DND-41 (cell line): ENCODE measurements around the gene CFAP251.

Experiments
- ATAC-seq: fragments of 200-7000 bp; cut with Tn5 transposase; 3 replicates; pipeline ENCODE4 v1.9.1; 2021; ENCODE audit warnings: low read depth; ENCODE audit not compliant: insufficient read depth
- DNase-seq: peaks from one replicate; pipeline ENCODE4 v3.0.0-alpha.2; 2020
- H2AFZ ChIP-seq: 2 replicates; pipeline ENCODE4 v1.6.0; 2012; ENCODE audit warnings: low read depth, low read length
- H3K27ac ChIP-seq: 2 replicates; pipeline ENCODE4 v1.5.1; 2012; ENCODE audit warnings: low read length, inconsistent platforms
- H3K27me3 ChIP-seq: fragments of 200-600 bp; sonication (generic); 2 replicates; pipeline ENCODE4 v1.6.0; 2012; ENCODE audit warnings: low read length, mild to moderate bottlenecking, inconsistent platforms; ENCODE audit not compliant: insufficient read depth, poor library complexity
- H3K36me3 ChIP-seq: 2 replicates; pipeline ENCODE4 v1.5.1; 2012; ENCODE audit warnings: low read length, inconsistent platforms; ENCODE audit not compliant: insufficient read depth
- H3K4me1 ChIP-seq: 2 replicates; pipeline ENCODE4 v1.5.1; 2012; ENCODE audit warnings: mild to moderate bottlenecking, low read length; ENCODE audit not compliant: insufficient read depth
- H3K4me2 ChIP-seq: 2 replicates; pipeline ENCODE4 v1.6.0; 2012; ENCODE audit warnings: mild to moderate bottlenecking, moderate library complexity, low read length, inconsistent platforms; ENCODE audit not compliant: insufficient read depth
- H3K4me3 ChIP-seq, 2 experiments: fragments of 200-600 bp in 1 of 2; shearing (Covaris generic) in 1 of 2; 2 replicates each; pipeline ENCODE4 v1.5.1; 2012 to 2016; ENCODE audit warnings: inconsistent platforms in 2 of 2, low read length in 2 of 2, mild to moderate bottlenecking in 2 of 2, low read depth in 1 of 2, moderate library complexity in 1 of 2
- H3K79me2 ChIP-seq: 2 replicates; pipeline ENCODE4 v1.6.0; 2012; ENCODE audit warnings: low read length, inconsistent platforms; ENCODE audit not compliant: insufficient read depth
- H3K9ac ChIP-seq: 2 replicates; pipeline ENCODE4 v1.6.0; 2012; ENCODE audit warnings: low read depth, mild to moderate bottlenecking, inconsistent platforms, low read length, moderate library complexity
- H3K9me3 ChIP-seq: 2 replicates; pipeline ENCODE4 v1.5.1; 2012; ENCODE audit warnings: low read length, moderate library complexity, mild to moderate bottlenecking, inconsistent platforms; ENCODE audit not compliant: insufficient read depth, severe bottlenecking
- H4K20me1 ChIP-seq: 2 replicates; pipeline ENCODE4 v1.6.0; 2012; ENCODE audit warnings: low read length; ENCODE audit not compliant: insufficient read depth
- CTCF ChIP-seq: IDR thresholded peaks from 2 replicates; pipeline ENCODE4 v1.5.1; 2012; ENCODE audit warnings: borderline replicate concordance, low read length, moderate library complexity, mild to moderate bottlenecking; ENCODE audit not compliant: poor library complexity, severe bottlenecking; ENCODE audit errors: extremely low read depth
- EZH2 ChIP-seq: IDR thresholded peaks from 3 replicates; pipeline ENCODE4 v1.6.1; 2012; ENCODE audit warnings: borderline replicate concordance, low read depth, mild to moderate bottlenecking, moderate library complexity, low read length, inconsistent platforms; ENCODE audit not compliant: severe bottlenecking

The CFAP251 gene

GRCh38 chr12:121981456-121981855 lies 63.1 kb downstream of the CFAP251 start:
- no peaks in the 10 kb centered on the region for H3K36me3 ChIP-seq
- H2AFZ ChIP-seq = no peak overlapping the region
- H3K4me1 ChIP-seq = peaks cover 11% of the 10 kb centered on the region
- DNase-seq (no peak), ATAC-seq (no peak)
- H3K9ac ChIP-seq = no peak overlapping the region
- H3K79me2 ChIP-seq = no peaks in the 10 kb centered on the region
- no peak overlapping the region for H3K4me3 ChIP-seq
- no peak overlapping the region for H3K27ac ChIP-seq
- TF ChIP-seq EZH2 (no peak), CTCF (no peak)
- H3K9me3 ChIP-seq = no peaks in the 10 kb centered on the region
- H3K4me2 ChIP-seq = no peak overlapping the region
- H3K27me3 ChIP-seq = no peaks in the 10 kb centered on the region
- H4K20me1 ChIP-seq = no peaks in the 10 kb centered on the region

DNA sequence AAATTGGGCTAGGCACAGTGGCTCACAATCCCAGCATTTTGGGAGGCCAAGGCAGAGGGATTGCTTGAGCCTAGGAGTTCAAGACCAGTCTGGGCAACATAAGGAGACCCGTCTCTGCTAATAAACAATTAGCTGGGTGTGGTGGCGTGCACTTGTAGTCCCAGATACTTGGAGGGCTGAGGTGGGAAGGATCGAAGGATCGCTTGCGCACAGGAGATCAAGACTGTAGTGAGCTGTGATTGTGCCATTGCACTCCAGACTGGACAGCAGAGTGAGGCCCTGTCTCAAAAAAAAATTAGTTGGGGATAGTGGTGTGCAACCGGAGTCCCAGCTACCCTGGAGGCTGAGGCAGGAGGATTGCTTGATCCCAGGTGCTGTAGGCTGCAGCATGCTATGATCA lies 64.6 kb downstream of the CFAP251 start:
- H3K79me2 ChIP-seq = no peaks in the 10 kb centered on the region
- H3K4me2 ChIP-seq = no peak overlapping the region
- no peak overlapping the region for H3K4me3 ChIP-seq
- H3K9ac ChIP-seq = no peak overlapping the region
- H3K4me1 ChIP-seq = peaks cover 11% of the 10 kb centered on the region
- no peaks in the 10 kb centered on the region for H3K36me3 ChIP-seq
- H3K9me3 ChIP-seq = no peaks in the 10 kb centered on the region
- H3K27ac ChIP-seq = no peak overlapping the region
- H3K27me3 ChIP-seq = no peaks in the 10 kb centered on the region
- H4K20me1 ChIP-seq = no peaks in the 10 kb centered on the region
- no peak overlapping the region for H2AFZ ChIP-seq
- no peak for ATAC-seq
- TF ChIP-seq EZH2 = no peak
- no peak for TF ChIP-seq CTCF
- no peak for DNase-seq

- no peak for DNase-seq
- H3K36me3 ChIP-seq = no peaks in the 10 kb centered on the region
- no peak overlapping the region for H2AFZ ChIP-seq
- ATAC-seq = peak; percentile 56; the same call in 1 of the 3 replicates
- no peaks in the 10 kb centered on the region for H3K27me3 ChIP-seq
- TF ChIP-seq CTCF = no peak
- TF ChIP-seq EZH2 = no peak
- no peak overlapping the region for H3K9ac ChIP-seq
- no peaks in the 10 kb centered on the region for H4K20me1 ChIP-seq
- H3K4me1 ChIP-seq = peaks cover 11% of the 10 kb centered on the region
- H3K79me2 ChIP-seq = no peaks in the 10 kb centered on the region
- no peaks in the 10 kb centered on the region for H3K9me3 ChIP-seq
- H3K27ac ChIP-seq = no peak overlapping the region
- no peak overlapping the region for H3K4me2 ChIP-seq
- H3K4me3 ChIP-seq = no peak overlapping the region
Measured at GRCh38 chr12:121983536-121984210, 65.3 kb downstream of the CFAP251 start.
